B cell (primary cell): ENCODE measurements around the gene PDIA2. TPM values are rescaled to one million over a fixed set of nuclear protein-coding genes. Genes with fewer than 3 reads are reported as not detected.

Experiments used
- ATAC-seq: fragments of 200-7000 bp; cut with Tn5 transposase; one replicate; pipeline ENCODE4 v1.10.0; 2021; ENCODE audit warnings: low read depth, mild to moderate bottlenecking, moderate number of reproducible peaks, moderate library complexity
- CTCF ChIA-PET: fragments of 350-600 bp; sonication (Branson Sonifier 250); formaldehyde crosslinking; loops from one replicate; lab custom pipeline; 2021; ENCODE audit warnings: antibody characterized with exemption, inconsistent platforms; lab: Charles Lee
- POLR2A ChIA-PET: fragments of 350-600 bp; sonication (Branson Sonifier 250); formaldehyde crosslinking; loops from one replicate; lab custom pipeline; 2021; ENCODE audit warnings: antibody characterized with exemption; lab: Charles Lee
- DNase-seq: peaks from one replicate; pipeline ENCODE4 v3.0.0; 2013
- H2AFZ ChIP-seq: 2 replicates; pipeline ENCODE4 v1.6.1; 2012; ENCODE audit warnings: mild to moderate bottlenecking, low read depth, low read length; ENCODE audit not compliant: insufficient read depth, poor library complexity, severe bottlenecking
- H3K27ac ChIP-seq, 2 donors: 1 replicate in 1 of 2; 2 replicates in 1 of 2; pipeline ENCODE4 v1.5.1; 2012 to 2013; ENCODE audit warnings: low read length in 2 of 2, mild to moderate bottlenecking in 2 of 2, moderate library complexity in 1 of 2
- H3K27me3 ChIP-seq, 4 experiments: fragments of 200-600 bp in 1 of 4; sonication (generic) in 1 of 4; replicated peaks in 1 of 4; 1 replicate in 2 of 4; 2 replicates in 2 of 4; pipeline versions ENCODE4 v1.6.1 to v1.7.0; 2013 to 2016; ENCODE audit warnings: low read length in 3 of 4, mild to moderate bottlenecking in 2 of 4, mixed read lengths in 1 of 4, moderate library complexity in 1 of 4; ENCODE audit not compliant: insufficient read depth in 4 of 4, control insufficient read depth in 3 of 4; ENCODE audit errors: control extremely low read depth in 1 of 4
- H3K36me3 ChIP-seq, 2 experiments: replicated peaks in 1 of 2; 1 replicate in 1 of 2; 2 replicates in 1 of 2; pipeline versions ENCODE4 v1.6.1 to v1.7.1; 2013; ENCODE audit warnings: low read length in 1 of 2; ENCODE audit not compliant: insufficient read depth in 2 of 2, control insufficient read depth in 1 of 2; ENCODE audit errors: control extremely low read depth in 1 of 2, extremely low read depth in 1 of 2
- H3K4me1 ChIP-seq, 2 donors: fragments of 200-600 bp in 1 of 2; sonication (generic) in 1 of 2; 1 replicate in 1 of 2; 2 replicates in 1 of 2; pipeline versions ENCODE4 v1.5.1 to v1.6.1; 2013 to 2017; ENCODE audit warnings: low read length in 2 of 2; ENCODE audit not compliant: control insufficient read depth in 2 of 2, insufficient read depth in 2 of 2
- H3K4me2 ChIP-seq: replicated peaks from 2 replicates; pipeline ENCODE3; 2012; ENCODE audit warnings: mild to moderate bottlenecking, low read depth, low read length; ENCODE audit not compliant: poor library complexity, severe bottlenecking
- H3K4me3 ChIP-seq, 5 experiments: fragments of 200-600 bp in 1 of 5; sonication (generic) in 1 of 5; 1 replicate in 3 of 5; 2 replicates in 2 of 5; pipeline versions ENCODE4 v1.5.1 to v1.7.0; 2011 to 2016; ENCODE audit warnings: low read length in 4 of 5, mild to moderate bottlenecking in 4 of 5, low read depth in 2 of 5, control low read depth in 1 of 5, moderate library complexity in 1 of 5; ENCODE audit not compliant: insufficient read depth in 1 of 5; ENCODE audit errors: control extremely low read depth in 1 of 5, extremely low read depth in 1 of 5
- H3K79me2 ChIP-seq: fragments of 200-600 bp; sonication (generic); one replicate; pipeline ENCODE4 v1.6.0; 2016; ENCODE audit warnings: low read length; ENCODE audit not compliant: control insufficient read depth, insufficient read depth
- H3K9ac ChIP-seq: fragments of 200-600 bp; sonication (generic); 2 replicates; pipeline ENCODE4 v1.6.1; 2017; ENCODE audit warnings: mild to moderate bottlenecking, low read length, moderate library complexity
- H3K9me3 ChIP-seq, 3 donors: one replicate each; pipeline versions ENCODE4 v1.6.1 to v1.7.1; 2013; ENCODE audit warnings: low read length in 2 of 3; ENCODE audit not compliant: control insufficient read depth in 2 of 3, insufficient read depth in 1 of 3; ENCODE audit errors: control extremely low read depth in 1 of 3
- H4K20me1 ChIP-seq: 2 replicates; pipeline ENCODE4 v1.6.0; 2012; ENCODE audit warnings: mild to moderate bottlenecking, low read length; ENCODE audit not compliant: insufficient read depth, control insufficient read depth, poor library complexity, severe bottlenecking
- H3K27ac Mint-ChIP-seq: one replicate; pipeline ENCODE4 v1.8.0; 2021; ENCODE audit warnings: mixed read lengths
- H3K27me3 Mint-ChIP-seq: one replicate; pipeline ENCODE4 v1.8.0; 2021; ENCODE audit warnings: mixed read lengths
- H3K4me1 Mint-ChIP-seq: one replicate; pipeline ENCODE4 v1.8.0; 2021; ENCODE audit warnings: mixed read lengths
- H3K4me3 Mint-ChIP-seq: one replicate; pipeline ENCODE4 v1.8.0; 2021; ENCODE audit warnings: mixed read lengths
- H3K9me3 Mint-ChIP-seq: one replicate; pipeline ENCODE4 v1.8.0; 2022; ENCODE audit warnings: mixed read lengths; ENCODE audit not compliant: insufficient read depth
- CTCF ChIP-seq: fragments of 200-600 bp; IDR thresholded peaks from one replicate; pipeline ENCODE4 v1.8.0; 2022; ENCODE audit warnings: antibody characterized with exemption, mild to moderate bottlenecking
- EZH2 ChIP-seq: IDR thresholded peaks from 2 replicates; pipeline ENCODE4 v1.6.1; 2012; ENCODE audit warnings: borderline replicate concordance, low read depth, mild to moderate bottlenecking, moderate library complexity, low read length; ENCODE audit not compliant: insufficient read depth, poor library complexity, severe bottlenecking
- whole genome bisulfite sequencing: methylation state at CpG from one replicate; pipeline ENCODE4 v1.1.5; 2013; ENCODE audit warnings: missing lambda C conversion rate; ENCODE audit not compliant: insufficient coverage; 5-methylcytosine and 5-hydroxymethylcytosine counted together
- intact Hi-C: fragments of 100-400 bp; cut with micrococcal nuclease; formaldehyde crosslinking; loops from one replicate; pipeline ENCODE4 v1.10.0; 2022
- polyA plus RNA-seq: library from polyadenylated mRNA; depleted of rRNA; stranded (reverse); fragments of >200 nt; gene quantifications from 2 replicates; pipeline ENCODE4 v1.2.3, GENCODE V29; 2012
- total RNA-seq, 2 donors: library from RNA; stranded (reverse); fragments of 120-200 nt in 1 of 2; gene quantifications; 1 replicate in 1 of 2; 2 replicates in 1 of 2; pipeline versions ENCODE4 v1.2.3 to v1.2.4, GENCODE V29; 2013 to 2022

The PDIA2 gene
- total and polyA plus RNA-seq, 2 donors (not counting 1 experiment from before 2014, with no cell fraction given), result 0.06 TPM; not detected in 1

DNA sequence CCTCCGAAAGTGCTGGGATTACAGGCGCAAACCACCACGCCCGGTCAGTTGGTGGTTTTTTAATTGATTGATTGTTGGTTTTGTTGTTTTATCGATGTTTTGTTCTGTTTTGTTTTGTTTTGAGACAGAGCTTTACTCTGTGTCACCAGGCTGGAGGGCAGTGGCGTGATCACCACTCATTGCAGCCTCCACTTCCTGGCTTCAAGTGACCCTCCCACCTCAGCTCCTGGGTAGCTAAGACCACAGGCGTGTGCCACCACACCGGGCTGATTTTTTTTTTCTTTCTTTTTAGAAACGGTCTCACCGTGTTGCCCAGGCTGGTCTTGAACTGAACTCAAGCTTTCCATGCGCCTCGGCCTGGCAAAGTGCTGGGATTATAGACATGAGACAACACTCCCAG lies 35.9 kb upstream of the PDIA2 start:
- Histone ChIP-seq H3K27me3 (no peaks in the 10 kb centered on the region), H3K27ac (no peak overlapping the region), H3K9ac (no peak overlapping the region), H3K4me3 (no peak overlapping the region), H2AFZ (no peak overlapping the region), H3K79me2 (peaks cover 67% of the 10 kb centered on the region), H3K9me3 (no peaks in the 10 kb centered on the region), H3K4me2 (no peak overlapping the region), H3K4me1 (peaks cover 0 to 1% of the 10 kb centered on the region in 2 donors), H3K36me3 (peaks cover 0 to 6% of the 10 kb centered on the region in 2 experiments), H4K20me1 (peaks cover 10% of the 10 kb centered on the region)
- ChIA-PET CTCF (no interaction called here), POLR2A (no interaction called here)
- 93% methylated on average over 8 of the region's 12 CpGs for WGBS
- TF ChIP-seq EZH2, result no peak
- no peak for TF ChIP-seq CTCF
- Mint-ChIP-seq H3K27me3 (no peaks in the 10 kb centered on the region), H3K9me3 (no peaks in the 10 kb centered on the region), H3K27ac (no peak overlapping the region), H3K4me1 (peaks cover 5% of the 10 kb centered on the region), H3K4me3 (no peak overlapping the region)
- intact Hi-C loops, result no loop called here
- DNase-seq (no peak), ATAC-seq (no peak)

DNA sequence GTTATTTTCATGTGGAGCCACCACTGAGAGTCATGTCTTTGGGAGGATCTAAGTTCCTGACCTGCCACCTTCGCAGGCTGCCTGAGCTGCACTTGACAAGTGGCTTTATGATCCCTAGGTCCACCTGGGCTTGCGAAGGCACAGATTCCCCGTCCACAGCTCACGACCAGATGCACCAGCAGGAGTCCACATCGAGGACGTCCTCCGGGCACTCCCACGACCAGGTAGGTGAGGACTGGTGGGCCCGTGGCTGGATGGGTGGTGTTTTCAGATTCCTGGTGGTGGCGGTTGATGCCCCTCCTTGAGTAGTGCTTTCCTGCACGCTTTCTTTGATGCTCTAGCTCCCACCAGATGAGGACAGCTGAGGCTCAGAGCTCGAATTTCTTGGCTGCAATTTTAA lies 33.5 kb upstream of the PDIA2 start:
- intact Hi-C loops, result no loop called here
- H3K79me2 ChIP-seq, result peaks cover 56% of the 10 kb centered on the region
- TF ChIP-seq EZH2, result no peak
- no peak for TF ChIP-seq CTCF
- H4K20me1 ChIP-seq, result no peaks in the 10 kb centered on the region
- ChIA-PET POLR2A (no interaction called here), CTCF (no interaction called here)
- peaks cover 9 to 17% of the 10 kb centered on the region in 2 donors for H3K4me1 ChIP-seq
- H3K27me3 Mint-ChIP-seq, result no peaks in the 10 kb centered on the region
- H3K36me3 ChIP-seq, result peaks cover 0 to 14% of the 10 kb centered on the region in 2 experiments
- peaks cover 8% of the 10 kb centered on the region for H3K4me1 Mint-ChIP-seq
- no peaks in the 10 kb centered on the region for H3K27me3 ChIP-seq
- no peak overlapping the region for H3K27ac ChIP-seq
- no peak overlapping the region for H3K9ac ChIP-seq
- no peak overlapping the region for H3K4me3 ChIP-seq
- ATAC-seq (no peak), DNase-seq (no peak)
- H3K4me2 ChIP-seq, result no peak overlapping the region
- H3K4me3 Mint-ChIP-seq, result no peak overlapping the region
- no peaks in the 10 kb centered on the region for H3K9me3 Mint-ChIP-seq
- H2AFZ ChIP-seq, result no peak overlapping the region
- H3K9me3 ChIP-seq, result no peaks in the 10 kb centered on the region
- 95% methylated on average over 12 of the region's 12 CpGs for WGBS
- no peak overlapping the region for H3K27ac Mint-ChIP-seq
